ENCODE data around the gene GADD45GIP1.

GADD45GIP1 gene

DNA sequence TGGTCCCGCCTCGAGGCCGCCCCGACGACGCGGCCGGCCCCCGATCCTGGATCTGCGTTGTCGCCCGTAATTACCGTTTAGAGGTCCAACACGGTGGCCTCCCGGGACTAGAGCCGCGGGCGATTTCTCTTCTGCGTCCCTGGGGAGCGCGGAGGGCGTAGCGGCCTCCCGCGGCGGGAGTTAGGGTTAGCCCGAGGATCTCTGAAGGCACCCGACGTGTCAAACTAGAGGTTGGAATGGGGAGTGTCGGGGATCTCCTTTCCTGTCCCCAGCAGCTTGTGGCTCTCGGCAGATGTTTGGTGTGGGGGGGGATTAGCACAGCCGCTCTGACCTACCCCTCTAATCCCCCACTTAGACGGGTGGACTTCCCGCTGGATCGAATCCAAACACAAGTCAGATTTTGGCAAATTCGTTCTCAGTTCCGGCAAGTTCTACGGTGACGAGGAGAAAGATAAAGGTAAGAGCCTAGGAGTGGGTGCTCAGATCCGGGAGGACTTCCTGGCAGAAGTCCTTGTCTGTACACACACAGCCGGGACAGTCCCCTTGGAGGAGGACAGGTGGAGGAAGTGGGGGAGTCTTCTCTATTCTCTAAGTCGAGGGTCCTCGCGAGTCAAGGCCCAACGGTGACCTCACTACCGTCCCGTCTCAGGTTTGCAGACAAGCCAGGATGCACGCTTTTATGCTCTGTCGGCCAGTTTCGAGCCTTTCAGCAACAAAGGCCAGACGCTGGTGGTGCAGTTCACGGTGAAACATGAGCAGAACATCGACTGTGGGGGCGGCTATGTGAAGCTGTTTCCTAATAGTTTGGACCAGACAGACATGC is 18.0 kb downstream of the GADD45GIP1 start:
- DNase-seq (ENCODE audit: low read depth in 1 of 2, low spot score in 1 of 2): peak in 1 of 2 experiments; percentile 52
- in situ Hi-C loops (cut with HindIII; ENCODE audit: low pct_unique_long_range_greater_than_20kb, low sequenced_read_pairs): no loop called here
- no peak for TF ChIP-seq JUND (IDR thresholded peaks at IDR 0.05; ENCODE audit: low read depth)

- in situ Hi-C loops (cut with HindIII; ENCODE audit: low pct_unique_long_range_greater_than_20kb, low sequenced_read_pairs): no loop called here
- DNase-seq (ENCODE audit: low read depth in 1 of 2, low spot score in 1 of 2): peak; percentile 96 to 99
- TF ChIP-seq JUND (IDR thresholded peaks at IDR 0.05; ENCODE audit: low read depth): no peak
These were observed 18.9 kb downstream of the GADD45GIP1 start, which contains the start of gene CALR for GRCh38 chr19:12937927-12938778. Gene CALR, plus strand, starts transcription at chr19:12938609. Its CDS starts 71 bp downstream, at chr19:12938680.

GRCh38 chr19:12937093-12937926 is 19.7 kb downstream of the GADD45GIP1 start:
- DNase-seq (ENCODE audit: low read depth in 1 of 2, low spot score in 1 of 2): no peak
- in situ Hi-C loops (cut with HindIII; ENCODE audit: low pct_unique_long_range_greater_than_20kb, low sequenced_read_pairs): no loop called here
- TF ChIP-seq JUND (IDR thresholded peaks at IDR 0.05; ENCODE audit: low read depth): no peak

GRCh38 chr19:12936582-12936981 is 20.4 kb downstream of the GADD45GIP1 start:
- no peak for TF ChIP-seq JUND (IDR thresholded peaks at IDR 0.05; ENCODE audit: low read depth)
- in situ Hi-C loops (cut with HindIII; ENCODE audit: low pct_unique_long_range_greater_than_20kb, low sequenced_read_pairs): no loop called here
- DNase-seq (ENCODE audit: low read depth in 1 of 2, low spot score in 1 of 2): no peak

DNA sequence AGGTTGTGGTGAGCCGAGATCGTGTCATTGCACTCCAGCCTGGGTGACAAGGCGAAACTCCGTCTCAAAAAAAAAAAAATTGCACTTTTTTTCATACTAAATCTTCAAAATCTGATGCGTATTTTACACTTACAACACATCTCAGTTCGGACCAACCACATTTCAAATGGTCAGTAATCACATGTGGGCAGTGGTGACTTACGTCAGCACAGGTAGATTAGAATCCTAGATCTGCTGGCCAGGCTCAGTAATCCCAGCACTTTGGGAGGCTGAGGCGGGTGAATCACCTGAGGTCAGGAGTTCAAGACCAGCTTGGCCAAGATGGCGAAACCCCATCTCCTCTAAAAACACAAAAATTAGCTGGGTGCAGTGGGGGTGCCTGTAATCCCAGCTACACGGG is 22.0 kb downstream of the GADD45GIP1 start:
- no peak for TF ChIP-seq JUND (IDR thresholded peaks at IDR 0.05; ENCODE audit: low read depth)
- DNase-seq (ENCODE audit: low read depth in 1 of 2, low spot score in 1 of 2): no peak
- in situ Hi-C loops (cut with HindIII; ENCODE audit: low pct_unique_long_range_greater_than_20kb, low sequenced_read_pairs): no loop called here

- in situ Hi-C loops (cut with HindIII; ENCODE audit: low pct_unique_long_range_greater_than_20kb, low sequenced_read_pairs): no loop called here
These were observed 23.5 kb downstream of the GADD45GIP1 start, which contains the start of gene FARSA for GRCh38 chr19:12933287-12934072. Gene FARSA, minus strand, starts transcription at chr19:12933711. Its CDS starts 15 bp downstream, at chr19:12933696.

DNA sequence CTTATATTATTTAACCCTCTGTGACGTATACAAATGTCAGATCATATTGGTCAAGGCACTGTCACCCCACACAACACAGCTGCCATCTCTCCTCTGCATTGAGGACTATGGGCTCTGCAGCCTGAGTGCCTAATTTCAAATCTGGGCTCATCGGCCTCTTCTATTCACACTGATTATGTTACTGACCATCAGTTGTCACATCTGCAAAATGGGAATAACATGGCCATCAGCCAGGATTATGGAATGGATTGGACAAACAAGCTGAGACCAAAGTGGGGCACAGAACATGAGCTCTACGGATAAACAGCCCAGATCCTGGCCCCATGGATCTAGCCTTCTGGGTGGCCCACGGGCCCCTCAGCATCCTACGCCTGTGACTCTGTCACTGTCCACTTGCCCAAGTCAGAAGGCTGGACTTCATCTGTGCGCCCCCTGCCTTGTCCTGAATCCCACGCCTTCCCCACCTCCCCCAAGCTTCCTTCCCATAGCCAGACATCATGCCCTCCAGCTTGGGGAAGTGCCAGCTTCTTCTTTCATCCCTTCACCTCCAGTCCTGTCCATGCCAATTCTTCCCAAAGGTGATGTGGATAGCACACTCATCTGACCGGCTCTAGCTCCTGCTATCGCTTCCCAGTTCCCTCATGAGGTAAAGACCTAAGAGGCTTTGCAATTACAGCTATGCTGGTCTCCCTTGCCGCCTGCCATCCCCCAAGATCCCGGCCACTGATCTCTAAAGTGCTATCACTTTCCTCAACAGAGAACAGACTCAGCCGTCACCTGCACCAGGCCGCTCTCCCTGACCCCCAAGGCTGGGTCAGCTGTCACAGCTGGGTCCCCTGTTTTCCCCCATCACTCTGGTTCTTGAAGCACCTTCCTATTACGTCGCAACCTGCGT is 24.4 kb downstream of the GADD45GIP1 start:
- no peak for DNase-seq (ENCODE audit: low read depth in 1 of 2, low spot score in 1 of 2)
- TF ChIP-seq JUND (IDR thresholded peaks at IDR 0.05; ENCODE audit: low read depth): no peak
- in situ Hi-C loops (cut with HindIII; ENCODE audit: low pct_unique_long_range_greater_than_20kb, low sequenced_read_pairs): no loop called here

More at GRCh38 chr19:12933287-12934072, 23.5 kb downstream of the GADD45GIP1 start, which contains the start of gene FARSA:
- DNase-seq (ENCODE audit: low read depth in 1 of 2, low spot score in 1 of 2): peak; percentile 55 to 91
- TF ChIP-seq JUND (IDR thresholded peaks at IDR 0.05; ENCODE audit: low read depth): no peak

- in situ Hi-C loops (cut with HindIII; ENCODE audit: low pct_unique_long_range_greater_than_20kb, low sequenced_read_pairs): no loop called here
- no peak for TF ChIP-seq JUND (IDR thresholded peaks at IDR 0.05; ENCODE audit: low read depth)
- no peak for DNase-seq (ENCODE audit: low read depth in 1 of 2, low spot score in 1 of 2)
These were observed 26.9 kb downstream of the GADD45GIP1 start for GRCh38 chr19:12930002-12930645.

GRCh38 chr19:12924621-12925310 is 32.3 kb downstream of the GADD45GIP1 start:
- TF ChIP-seq JUND (IDR thresholded peaks at IDR 0.05; ENCODE audit: low read depth): no peak
- no peak for DNase-seq (ENCODE audit: low read depth in 1 of 2, low spot score in 1 of 2)
- in situ Hi-C loops (cut with HindIII; ENCODE audit: low pct_unique_long_range_greater_than_20kb, low sequenced_read_pairs): no loop called here

GRCh38 chr19:12922959-12923358 is 34.1 kb downstream of the GADD45GIP1 start:
- no peak for TF ChIP-seq JUND (IDR thresholded peaks at IDR 0.05; ENCODE audit: low read depth)
- in situ Hi-C loops (cut with HindIII; ENCODE audit: low pct_unique_long_range_greater_than_20kb, low sequenced_read_pairs): no loop called here
- DNase-seq (ENCODE audit: low read depth in 1 of 2, low spot score in 1 of 2): no peak
